Vagina (tissue), 2 donors: Measurements from ENCODE around the gene BTRC. TPM values are rescaled to one million over a fixed set of nuclear protein-coding genes. Genes with fewer than 3 reads are reported as not detected.
"Not testable (repeated sequence)": the region's sequence is repeated elsewhere in the genome, so short reads cannot be mapped to it uniquely, and the experiment has no call there.

ENCODE experiments used
- DNase-seq, 2 donors: peaks; one replicate each; pipeline ENCODE4 v3.0.0-alpha.2; 2017; ENCODE audit errors: extremely low spot score in 2 of 2
- H3K27ac ChIP-seq: fragments of 200-600 bp; sonication (generic); one replicate; pipeline ENCODE4 v1.5.1; 2019
- H3K27me3 ChIP-seq: fragments of 200-600 bp; sonication (generic); one replicate; pipeline ENCODE4 v1.5.1; 2019
- H3K36me3 ChIP-seq, 2 donors: fragments of 200-600 bp; sonication (generic); one replicate each; pipeline ENCODE4 v1.5.1; 2017 to 2019
- H3K4me1 ChIP-seq: fragments of 200-600 bp; sonication (generic); one replicate; pipeline ENCODE4 v1.5.1; 2019
- H3K4me3 ChIP-seq, 2 donors: fragments of 200-600 bp; sonication (generic); 1 replicate in 1 of 2; 2 replicates in 1 of 2; pipeline ENCODE4 v1.5.1; 2016 to 2019
- H3K9me3 ChIP-seq: fragments of 200-600 bp; sonication (generic); one replicate; pipeline ENCODE4 v1.5.1; 2019
- POLR2A ChIP-seq, 2 donors: fragments of 450-650 bp; IDR thresholded peaks; one replicate each; pipeline ENCODE4 v1.6.1; 2017; ENCODE audit warnings: antibody characterized with exemption in 2 of 2, mild to moderate bottlenecking in 2 of 2, moderate library complexity in 2 of 2
- POLR2AphosphoS5 ChIP-seq, 2 donors: sonication (generic); formaldehyde crosslinking; IDR thresholded peaks; one replicate each; pipeline ENCODE4 v1.9.0; 2017; ENCODE audit warnings: antibody characterized with exemption in 2 of 2, mild to moderate bottlenecking in 2 of 2, low read depth in 1 of 2; ENCODE audit not compliant: insufficient read depth in 1 of 2
- intact Hi-C: fragments of 100-400 bp; cut with DNase I; formaldehyde crosslinking; loops from one replicate; pipeline ENCODE4 v1.15.1; 2023
- total RNA-seq: library from RNA; depleted of rRNA; stranded (reverse); fragments of >200 nt; gene quantifications from one replicate; pipeline ENCODE4 v1.2.3, GENCODE V29; 2016
- TF ChIP-seq, protein P1 (sequence below), 3 experiments: fragments of 450-650 bp in 2 of 3; fragments of 200-600 bp in 1 of 3; sonication (generic) in 1 of 3; IDR thresholded peaks; one replicate each; pipeline ENCODE4 v1.5.1; 2017 to 2019; ENCODE audit warnings: antibody characterized with exemption in 3 of 3, mild to moderate bottlenecking in 2 of 3, moderate library complexity in 2 of 3

BTRC gene
- total RNA-seq, 1 donor from 2014 or later: 12.5 TPM

DNA sequence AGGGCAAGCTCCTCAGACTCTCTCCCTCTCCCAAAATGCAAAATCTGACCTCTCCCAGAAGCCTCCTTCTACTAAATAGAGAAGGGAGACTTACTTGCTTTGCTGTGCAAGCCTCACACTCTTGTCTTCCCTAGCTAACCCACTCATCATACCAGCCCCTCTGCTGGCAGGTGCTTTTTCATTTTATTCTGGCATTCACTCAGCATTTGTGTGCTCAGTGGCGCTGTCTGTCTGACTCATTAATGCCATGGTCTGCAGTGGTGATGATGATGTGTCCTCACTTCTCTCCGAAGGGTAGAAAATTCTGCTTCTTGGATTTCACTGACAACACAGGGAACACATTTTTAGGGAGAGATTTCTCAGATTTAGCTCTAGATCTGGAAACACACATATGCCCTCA lies 22.0 kb upstream of the BTRC start:
- Histone ChIP-seq H3K9me3 (no peaks in the 10 kb centered on the region), H3K27ac (no peak overlapping the region), H3K4me1 (no peaks in the 10 kb centered on the region), H3K36me3 (no peaks in the 10 kb centered on the region), H3K27me3 (no peaks in the 10 kb centered on the region), H3K4me3 (no peak overlapping the region)
- no peak for TF ChIP-seq POLR2A (IDR thresholded peaks at IDR 0.05)
- TF ChIP-seq, protein P1, sequence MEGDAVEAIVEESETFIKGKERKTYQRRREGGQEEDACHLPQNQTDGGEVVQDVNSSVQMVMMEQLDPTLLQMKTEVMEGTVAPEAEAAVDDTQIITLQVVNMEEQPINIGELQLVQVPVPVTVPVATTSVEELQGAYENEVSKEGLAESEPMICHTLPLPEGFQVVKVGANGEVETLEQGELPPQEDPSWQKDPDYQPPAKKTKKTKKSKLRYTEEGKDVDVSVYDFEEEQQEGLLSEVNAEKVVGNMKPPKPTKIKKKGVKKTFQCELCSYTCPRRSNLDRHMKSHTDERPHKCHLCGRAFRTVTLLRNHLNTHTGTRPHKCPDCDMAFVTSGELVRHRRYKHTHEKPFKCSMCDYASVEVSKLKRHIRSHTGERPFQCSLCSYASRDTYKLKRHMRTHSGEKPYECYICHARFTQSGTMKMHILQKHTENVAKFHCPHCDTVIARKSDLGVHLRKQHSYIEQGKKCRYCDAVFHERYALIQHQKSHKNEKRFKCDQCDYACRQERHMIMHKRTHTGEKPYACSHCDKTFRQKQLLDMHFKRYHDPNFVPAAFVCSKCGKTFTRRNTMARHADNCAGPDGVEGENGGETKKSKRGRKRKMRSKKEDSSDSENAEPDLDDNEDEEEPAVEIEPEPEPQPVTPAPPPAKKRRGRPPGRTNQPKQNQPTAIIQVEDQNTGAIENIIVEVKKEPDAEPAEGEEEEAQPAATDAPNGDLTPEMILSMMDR (IDR thresholded peaks at IDR 0.05): no peak
- no peak for TF ChIP-seq POLR2AphosphoS5 (IDR thresholded peaks at IDR 0.05; ENCODE audit: insufficient read depth in 1 of 2, low read depth in 1 of 2)
- intact Hi-C loops: no loop called here
- no peak for DNase-seq

DNA sequence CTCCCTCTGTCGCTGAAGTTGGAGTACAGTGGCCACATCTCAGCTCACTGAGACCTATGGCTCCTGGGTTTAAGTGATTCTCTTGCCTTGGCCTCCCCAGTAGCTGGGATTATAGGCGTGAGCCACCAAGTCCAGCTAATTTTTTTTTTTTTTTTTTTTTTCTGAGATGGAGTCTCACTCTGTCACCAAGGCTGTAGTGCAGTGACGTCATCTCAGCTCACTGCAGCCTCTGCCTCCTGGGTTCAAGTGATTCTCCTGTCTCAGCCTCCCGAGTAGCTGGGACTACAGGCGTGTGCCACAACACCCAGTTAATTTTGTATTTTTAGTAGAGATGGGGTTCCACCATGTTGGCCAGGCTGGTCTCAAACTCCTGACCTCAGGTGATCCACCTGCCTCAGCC lies 19.7 kb upstream of the BTRC start:
- H3K4me3 ChIP-seq, H3K27me3 ChIP-seq, H3K9me3 ChIP-seq, intact Hi-C loops, H3K27ac ChIP-seq, DNase-seq, H3K4me1 ChIP-seq, H3K36me3 ChIP-seq: not testable (repeated sequence)

DNA sequence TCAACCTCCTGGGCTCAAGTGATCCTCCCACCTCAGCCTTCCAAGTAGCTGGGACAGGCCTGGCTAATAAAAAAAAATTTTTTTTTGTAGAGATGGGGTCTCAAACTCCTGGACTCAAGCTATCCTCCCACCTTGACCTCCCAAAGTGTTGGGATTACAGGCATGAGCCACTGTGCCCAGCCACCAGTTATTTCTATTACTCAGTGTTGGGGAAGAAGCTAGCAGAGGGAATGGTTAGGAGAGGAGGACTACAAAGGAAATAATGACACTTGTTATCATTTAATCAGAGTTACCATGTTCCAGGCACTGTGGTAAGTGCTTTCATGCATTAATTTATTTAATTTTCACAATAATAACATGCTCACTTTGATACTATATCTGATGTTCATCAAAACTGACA lies 17.6 kb upstream of the BTRC start:
- DNase-seq: no peak
- intact Hi-C loops: no loop called here
- TF ChIP-seq, protein P1 (IDR thresholded peaks at IDR 0.05): no peak

DNA sequence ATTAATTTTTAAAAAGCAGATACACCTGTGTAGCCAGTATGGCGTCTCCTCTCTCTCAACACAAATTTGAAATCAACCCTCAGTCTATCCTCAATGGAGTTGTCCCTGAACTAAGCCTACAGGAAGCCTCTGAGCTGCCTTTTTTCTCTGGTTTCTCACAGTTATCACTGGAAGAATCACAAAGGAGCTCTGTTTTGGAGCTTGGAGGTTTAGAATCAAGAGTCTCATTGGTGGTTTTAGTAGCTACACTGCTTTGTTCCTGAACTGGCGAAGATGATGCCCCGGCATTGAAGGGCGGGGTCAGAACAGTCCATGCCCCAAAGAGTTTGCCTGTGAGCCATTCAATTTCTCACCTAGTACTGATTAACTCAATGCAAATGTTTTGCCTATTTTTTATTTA lies 16.1 kb upstream of the BTRC start:
- Histone ChIP-seq H3K9me3 (no peaks in the 10 kb centered on the region), H3K27ac (no peak overlapping the region), H3K36me3 (no peaks in the 10 kb centered on the region), H3K27me3 (no peaks in the 10 kb centered on the region), H3K4me1 (no peaks in the 10 kb centered on the region), H3K4me3 (no peak overlapping the region)
- intact Hi-C loops: no loop called here
- TF ChIP-seq POLR2AphosphoS5 (IDR thresholded peaks at IDR 0.05; ENCODE audit: insufficient read depth in 1 of 2, low read depth in 1 of 2) (no peak), POLR2A (IDR thresholded peaks at IDR 0.05) (no peak)
- TF ChIP-seq, protein P1 (IDR thresholded peaks at IDR 0.05): no peak
- DNase-seq: no peak

More for the DNA sequence above, 17.6 kb upstream of the BTRC start:
- H3K27me3 ChIP-seq: no peaks in the 10 kb centered on the region
- no peak overlapping the region for H3K4me3 ChIP-seq
- H3K27ac ChIP-seq: no peak overlapping the region
- no peaks in the 10 kb centered on the region for H3K4me1 ChIP-seq
- H3K36me3 ChIP-seq: no peaks in the 10 kb centered on the region
- H3K9me3 ChIP-seq: no peaks in the 10 kb centered on the region

DNA sequence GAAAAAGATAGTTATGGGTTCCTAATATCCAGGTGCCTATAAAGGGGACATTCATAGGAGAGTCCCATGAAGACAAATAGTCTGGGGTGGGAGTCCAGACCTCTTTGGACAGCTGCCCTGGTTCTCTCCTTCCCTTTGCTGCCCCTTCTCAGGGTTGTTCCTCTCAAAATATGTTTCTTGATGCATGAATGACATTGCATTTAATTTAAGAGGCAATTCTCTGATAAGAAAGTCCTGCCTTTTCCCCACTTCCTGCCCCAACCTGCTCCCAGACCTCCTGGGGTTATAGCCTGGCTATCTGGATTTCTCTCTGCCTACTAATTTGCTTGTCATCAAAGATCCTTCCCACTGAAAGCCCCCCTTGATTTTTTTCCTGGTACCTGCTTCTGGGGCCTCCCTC lies 12.5 kb upstream of the BTRC start:
- H3K36me3 ChIP-seq: no peaks in the 10 kb centered on the region
- H3K4me3 ChIP-seq: no peak overlapping the region
- H3K4me1 ChIP-seq: no peaks in the 10 kb centered on the region
- no peak for TF ChIP-seq POLR2A (IDR thresholded peaks at IDR 0.05)
- TF ChIP-seq, protein P1 (IDR thresholded peaks at IDR 0.05): no peak
- TF ChIP-seq POLR2AphosphoS5 (IDR thresholded peaks at IDR 0.05; ENCODE audit: insufficient read depth in 1 of 2, low read depth in 1 of 2): no peak
- DNase-seq: no peak
- H3K27ac ChIP-seq: no peak overlapping the region
- H3K9me3 ChIP-seq: no peaks in the 10 kb centered on the region
- H3K27me3 ChIP-seq: no peaks in the 10 kb centered on the region
- intact Hi-C loops: no loop called here

DNA sequence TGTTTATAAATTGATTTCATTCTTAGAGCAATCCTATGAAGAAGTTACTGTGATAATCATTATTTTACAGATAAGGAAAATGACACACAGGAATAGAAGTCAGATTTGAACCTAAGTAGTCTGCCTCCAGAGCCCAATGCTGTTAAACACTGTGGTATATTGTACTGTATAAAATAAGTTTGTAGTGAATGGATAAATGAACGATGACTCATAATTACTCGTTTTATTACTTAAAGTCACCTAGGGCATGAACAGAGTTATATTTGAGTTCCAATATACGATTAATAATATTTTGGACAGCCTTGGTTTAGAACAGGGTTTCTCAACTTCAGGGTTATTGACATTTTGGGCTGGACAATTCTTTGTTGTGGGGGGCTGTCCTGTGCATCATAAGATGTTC lies 7.8 kb upstream of the BTRC start:
- no peaks in the 10 kb centered on the region for H3K27me3 ChIP-seq
- no peak for DNase-seq
- no peaks in the 10 kb centered on the region for H3K4me1 ChIP-seq
- no peaks in the 10 kb centered on the region for H3K9me3 ChIP-seq
- intact Hi-C loops: no loop called here
- TF ChIP-seq POLR2AphosphoS5 (IDR thresholded peaks at IDR 0.05; ENCODE audit: insufficient read depth in 1 of 2, low read depth in 1 of 2): no peak
- TF ChIP-seq, protein P1 (IDR thresholded peaks at IDR 0.05): no peak
- no peak for TF ChIP-seq POLR2A (IDR thresholded peaks at IDR 0.05)
- no peaks in the 10 kb centered on the region for H3K36me3 ChIP-seq
- H3K27ac ChIP-seq: no peak overlapping the region
- H3K4me3 ChIP-seq: no peak overlapping the region
